ENCODE measurements around the gene KRTAP3-3.

The KRTAP3-3 gene

DNA sequence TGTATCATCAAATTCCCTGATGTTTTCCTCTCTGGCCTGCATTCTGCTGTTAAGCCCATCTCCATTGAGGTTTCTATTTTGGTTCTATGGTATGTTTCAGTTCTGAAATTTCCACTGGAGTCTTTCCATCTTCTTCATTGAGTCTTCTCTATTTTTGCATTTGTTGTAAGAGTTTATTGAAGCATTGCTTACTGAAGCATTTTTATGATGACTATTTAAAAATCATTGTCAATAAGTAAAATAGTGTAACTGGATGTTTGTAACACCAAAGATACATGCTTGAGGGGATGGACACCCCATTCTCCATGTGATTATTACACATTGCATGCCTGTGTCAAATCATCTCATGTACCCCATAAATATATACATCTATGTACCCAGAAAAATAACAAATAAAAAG is 18.4 kb downstream of the KRTAP3-3 start:
- TF ChIP-seq, protein P1, sequence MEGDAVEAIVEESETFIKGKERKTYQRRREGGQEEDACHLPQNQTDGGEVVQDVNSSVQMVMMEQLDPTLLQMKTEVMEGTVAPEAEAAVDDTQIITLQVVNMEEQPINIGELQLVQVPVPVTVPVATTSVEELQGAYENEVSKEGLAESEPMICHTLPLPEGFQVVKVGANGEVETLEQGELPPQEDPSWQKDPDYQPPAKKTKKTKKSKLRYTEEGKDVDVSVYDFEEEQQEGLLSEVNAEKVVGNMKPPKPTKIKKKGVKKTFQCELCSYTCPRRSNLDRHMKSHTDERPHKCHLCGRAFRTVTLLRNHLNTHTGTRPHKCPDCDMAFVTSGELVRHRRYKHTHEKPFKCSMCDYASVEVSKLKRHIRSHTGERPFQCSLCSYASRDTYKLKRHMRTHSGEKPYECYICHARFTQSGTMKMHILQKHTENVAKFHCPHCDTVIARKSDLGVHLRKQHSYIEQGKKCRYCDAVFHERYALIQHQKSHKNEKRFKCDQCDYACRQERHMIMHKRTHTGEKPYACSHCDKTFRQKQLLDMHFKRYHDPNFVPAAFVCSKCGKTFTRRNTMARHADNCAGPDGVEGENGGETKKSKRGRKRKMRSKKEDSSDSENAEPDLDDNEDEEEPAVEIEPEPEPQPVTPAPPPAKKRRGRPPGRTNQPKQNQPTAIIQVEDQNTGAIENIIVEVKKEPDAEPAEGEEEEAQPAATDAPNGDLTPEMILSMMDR (IDR thresholded peaks at IDR 0.05; ENCODE audit: low read depth, low read length): no peak
- no peak overlapping the region for H3K4me3 ChIP-seq (ENCODE audit: low read depth, low read length)

DNA sequence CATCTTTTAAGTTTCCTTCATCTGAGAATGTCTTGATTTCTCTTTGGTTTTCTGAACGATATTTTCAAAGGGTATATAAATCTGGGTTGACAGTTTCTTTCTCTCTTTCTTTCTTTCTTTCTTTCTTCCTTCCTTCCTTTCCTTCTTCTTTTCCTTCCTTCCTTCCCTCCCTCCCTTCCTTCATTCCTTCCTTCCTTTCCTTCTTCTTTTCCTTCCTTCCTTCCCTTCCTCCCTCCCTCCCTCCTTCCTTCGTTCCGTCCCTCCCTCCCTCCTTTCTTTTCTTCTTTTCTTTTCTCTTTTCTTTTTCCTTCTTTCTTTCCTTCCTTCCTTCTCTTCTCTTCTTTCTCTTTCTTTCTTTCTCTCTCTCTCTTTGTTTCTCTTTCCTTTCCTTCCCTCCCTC is 19.6 kb downstream of the KRTAP3-3 start:
- TF ChIP-seq, protein P1 (IDR thresholded peaks at IDR 0.05; ENCODE audit: low read depth, low read length): no peak
- H3K4me3 ChIP-seq (ENCODE audit: low read depth, low read length): no peak overlapping the region

DNA sequence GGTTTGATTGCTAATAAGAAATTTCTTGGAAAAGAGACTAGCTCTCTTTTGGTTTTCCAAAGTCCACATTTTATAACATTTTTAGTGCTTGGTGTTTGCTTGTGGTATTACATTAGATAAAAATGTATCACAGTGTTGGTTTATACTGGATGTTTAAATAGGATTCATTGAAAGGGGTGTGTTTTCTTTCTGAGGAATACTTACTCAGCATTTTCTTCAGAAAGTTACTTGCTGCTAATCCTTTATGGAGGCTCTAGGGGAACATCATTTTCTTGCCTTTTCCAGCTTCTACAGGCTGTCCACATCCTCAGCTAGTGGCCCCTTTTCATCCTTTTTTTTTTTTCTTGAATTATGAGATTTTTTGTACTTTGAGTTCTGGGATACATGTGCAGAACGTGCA is 26.4 kb downstream of the KRTAP3-3 start:
- H3K4me3 ChIP-seq (ENCODE audit: low read depth, low read length): no peak overlapping the region
- TF ChIP-seq, protein P1 (IDR thresholded peaks at IDR 0.05; ENCODE audit: low read depth, low read length): no peak

DNA sequence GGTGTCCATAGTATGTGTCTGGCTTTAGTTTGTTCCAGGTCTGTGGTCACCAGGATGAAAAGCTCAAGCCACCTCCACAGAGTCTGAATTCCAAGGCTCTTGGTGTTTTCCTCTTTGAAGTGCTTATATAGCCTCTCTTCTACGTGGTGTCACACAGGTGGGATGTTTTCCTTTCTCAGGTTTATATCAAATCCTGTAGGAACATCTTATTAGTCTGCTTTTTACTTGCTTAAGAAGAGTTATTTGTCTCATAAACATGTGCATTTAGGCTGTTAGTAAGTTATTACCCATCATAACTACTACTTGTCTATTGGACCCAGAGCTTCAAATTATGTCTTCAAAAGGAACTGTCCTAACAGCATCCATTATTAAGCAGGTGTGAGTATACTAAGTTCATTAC is 27.1 kb downstream of the KRTAP3-3 start, which contains the start of gene KRT39:
Gene KRT39, minus strand, starts transcription at position 101 of the 400 bp plus-strand sequence. Its CDS starts 92 bp downstream, at position 9.
- TF ChIP-seq, protein P1 (IDR thresholded peaks at IDR 0.05; ENCODE audit: low read depth, low read length): no peak
- H3K4me3 ChIP-seq (ENCODE audit: low read depth, low read length): no peak within 1 kb of the TSS

DNA sequence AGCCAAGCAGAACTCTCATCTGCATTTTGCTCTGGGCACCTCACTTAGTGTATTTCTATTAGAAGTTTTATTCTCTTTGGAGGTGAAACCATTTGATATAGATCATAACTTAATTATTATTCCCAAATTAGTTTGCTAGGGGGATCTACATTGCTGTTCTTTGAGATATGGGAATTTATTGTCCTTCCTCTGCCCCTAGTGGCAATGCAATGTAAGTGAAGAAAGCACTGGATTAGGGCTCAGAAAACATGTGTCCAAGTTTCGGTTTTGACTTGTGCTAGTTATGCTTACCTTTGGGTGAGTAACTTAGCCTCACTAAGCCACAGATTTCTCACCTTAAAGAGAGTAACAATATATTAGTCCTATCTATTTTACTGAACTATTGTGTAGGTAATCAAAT is 30.1 kb downstream of the KRTAP3-3 start:
- TF ChIP-seq, protein P1 (IDR thresholded peaks at IDR 0.05; ENCODE audit: low read depth, low read length): peak; percentile 43; the same call in 1 of the 2 replicates

DNA sequence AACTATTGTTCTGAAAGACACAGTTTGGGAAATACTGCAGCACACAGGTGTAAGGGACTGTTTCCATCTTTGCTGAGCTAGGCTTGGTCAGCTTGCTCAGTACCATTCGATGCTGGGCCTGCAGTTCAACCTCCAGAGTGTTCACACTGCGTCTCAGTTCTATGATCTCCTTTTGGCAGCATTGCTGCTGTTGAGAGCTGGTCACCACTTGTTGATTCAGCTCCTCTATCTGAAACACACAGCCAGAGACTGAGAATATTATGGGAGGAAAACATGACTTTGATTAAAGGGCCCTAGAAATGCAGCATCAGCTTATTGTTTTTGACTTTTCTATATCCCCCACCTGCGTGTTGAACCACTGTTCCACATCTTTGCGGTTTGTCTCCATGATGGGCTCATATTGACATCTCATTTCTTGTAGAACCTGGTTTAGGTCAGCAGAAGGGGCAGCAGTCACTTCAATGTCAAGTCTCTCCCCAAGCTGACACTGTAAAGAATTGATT is 31.9 kb downstream of the KRTAP3-3 start:
- no peak overlapping the region for H3K4me3 ChIP-seq (ENCODE audit: low read depth, low read length)
- TF ChIP-seq, protein P1 (IDR thresholded peaks at IDR 0.05; ENCODE audit: low read depth, low read length): no peak

More for the DNA sequence above, 30.1 kb downstream of the KRTAP3-3 start:
- no peak overlapping the region for H3K4me3 ChIP-seq (ENCODE audit: low read depth, low read length)

DNA sequence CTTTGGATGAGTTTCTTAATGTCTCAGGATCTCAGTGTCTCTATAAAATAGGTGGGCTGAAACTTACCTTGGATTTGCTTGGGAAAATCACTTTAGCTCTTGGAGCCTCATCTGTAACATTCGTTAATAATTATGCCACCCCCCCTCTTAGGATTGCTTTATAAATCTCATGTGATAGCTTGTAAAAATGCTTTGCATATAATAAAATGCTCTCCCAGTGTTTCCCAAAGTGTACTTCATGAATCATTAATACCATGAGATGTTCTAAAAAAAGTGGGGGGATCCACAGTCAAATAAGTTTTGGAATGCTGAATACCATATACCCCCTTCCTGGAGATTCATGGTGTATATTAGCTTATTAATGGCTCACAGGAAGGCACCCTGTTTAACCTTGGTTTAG is 32.4 kb downstream of the KRTAP3-3 start:
- TF ChIP-seq, protein P1 (IDR thresholded peaks at IDR 0.05; ENCODE audit: low read depth, low read length): no peak
- no peak overlapping the region for H3K4me3 ChIP-seq (ENCODE audit: low read depth, low read length)

Measured in WI38 (cell line).